H9 (cell line): Measurements from ENCODE around the gene GPR68. TPM values are rescaled to one million over a fixed set of nuclear protein-coding genes. Genes with fewer than 3 reads are reported as not detected.
A peak's percentile ranks its signal among the peaks of the same experiment; 100 is the strongest.

Source experiments
- DNase-seq: peaks from one replicate; pipeline ENCODE4 v3.0.0-alpha.2; 2017
- H2AFZ ChIP-seq: one replicate; pipeline ENCODE4 v1.6.1; 2013; ENCODE audit warnings: mild to moderate bottlenecking, low read length, control low read depth, moderate library complexity
- H2AK5ac ChIP-seq: 2 replicates; pipeline ENCODE4 v1.6.1; 2013; ENCODE audit warnings: low read length, control low read depth, mixed read lengths; ENCODE audit not compliant: insufficient read length
- H2BK120ac ChIP-seq: one replicate; pipeline ENCODE4 v1.6.1; 2013; ENCODE audit warnings: low read depth, mild to moderate bottlenecking, low read length, control low read depth, inconsistent platforms; ENCODE audit not compliant: poor library complexity, severe bottlenecking
- H2BK12ac ChIP-seq: 2 replicates; pipeline ENCODE4 v1.6.1; 2013; ENCODE audit warnings: low read length, control low read depth, mixed read lengths, low read depth; ENCODE audit not compliant: insufficient read length
- H2BK15ac ChIP-seq: 2 replicates; pipeline ENCODE4 v1.6.1; 2013; ENCODE audit warnings: low read depth, low read length, control low read depth
- H2BK20ac ChIP-seq: one replicate; pipeline ENCODE4 v1.6.1; 2013; ENCODE audit warnings: low read depth, mild to moderate bottlenecking, low read length, control low read depth, inconsistent platforms; ENCODE audit not compliant: poor library complexity, severe bottlenecking
- H2BK5ac ChIP-seq: 2 replicates; pipeline ENCODE4 v1.6.1; 2013; ENCODE audit warnings: low read length, control low read depth, mixed read lengths; ENCODE audit not compliant: insufficient read length
- H3K14ac ChIP-seq: 2 replicates; pipeline ENCODE4 v1.6.1; 2013; ENCODE audit warnings: low read length, control low read depth; ENCODE audit not compliant: insufficient read depth
- H3K18ac ChIP-seq: 2 replicates; pipeline ENCODE4 v1.6.1; 2013; ENCODE audit warnings: low read depth, mild to moderate bottlenecking, mixed read lengths, low read length, control low read depth; ENCODE audit not compliant: insufficient read length
- H3K23ac ChIP-seq: 2 replicates; pipeline ENCODE4 v1.6.1; 2013; ENCODE audit warnings: low read length, control low read depth, mixed read lengths, low read depth; ENCODE audit not compliant: insufficient read length
- H3K23me2 ChIP-seq: 2 replicates; pipeline ENCODE4 v1.6.1; 2013; ENCODE audit warnings: low read depth, mild to moderate bottlenecking, mixed read lengths, low read length, control low read depth; ENCODE audit not compliant: insufficient read length, poor library complexity, severe bottlenecking
- H3K27ac ChIP-seq: 2 replicates; pipeline ENCODE4 v1.5.1; 2013; ENCODE audit warnings: low read length, control low read depth, mixed read lengths, low read depth; ENCODE audit not compliant: insufficient read length
- H3K27me3 ChIP-seq: 2 replicates; pipeline ENCODE4 v1.6.1; 2013; ENCODE audit warnings: low read length, control low read depth, inconsistent platforms; ENCODE audit not compliant: insufficient read depth
- H3K4ac ChIP-seq: 2 replicates; pipeline ENCODE4 v1.6.1; 2013; ENCODE audit warnings: low read depth, mild to moderate bottlenecking, control low read depth, inconsistent platforms, low read length, moderate library complexity
- H3K4me1 ChIP-seq: 2 replicates; pipeline ENCODE4 v1.6.1; 2013; ENCODE audit warnings: low read length, control low read depth, inconsistent platforms; ENCODE audit not compliant: insufficient read depth
- H3K4me2 ChIP-seq: 2 replicates; pipeline ENCODE4 v1.6.1; 2013; ENCODE audit warnings: low read length, control low read depth, mixed read lengths; ENCODE audit not compliant: insufficient read length, insufficient read depth
- H3K56ac ChIP-seq: 2 replicates; pipeline ENCODE4 v1.6.1; 2013; ENCODE audit warnings: low read depth, mild to moderate bottlenecking, mixed read lengths, low read length, control low read depth; ENCODE audit not compliant: insufficient read length
- H3K79me1 ChIP-seq: 2 replicates; pipeline ENCODE4 v1.6.1; 2013; ENCODE audit warnings: low read depth, mild to moderate bottlenecking, moderate library complexity, low read length, control low read depth, inconsistent platforms; ENCODE audit not compliant: insufficient read depth, poor library complexity, severe bottlenecking
- H3K79me2 ChIP-seq: 2 replicates; pipeline ENCODE4 v1.6.1; 2013; ENCODE audit warnings: low read length, control low read depth, inconsistent platforms; ENCODE audit not compliant: insufficient read depth
- H3K9ac ChIP-seq: 2 replicates; pipeline ENCODE4 v1.6.1; 2013; ENCODE audit warnings: low read length, control low read depth, mixed read lengths; ENCODE audit not compliant: insufficient read length; ENCODE audit errors: extremely low read depth
- H3K9me3 ChIP-seq: one replicate; pipeline ENCODE4 v1.6.1; 2013; ENCODE audit warnings: low read depth, low read length, inconsistent platforms; ENCODE audit not compliant: control insufficient read depth
- H3T11ph ChIP-seq: one replicate; pipeline ENCODE4 v1.6.1; 2013; ENCODE audit warnings: mild to moderate bottlenecking, low read length, control low read depth, inconsistent platforms
- H4K20me1 ChIP-seq: one replicate; pipeline ENCODE4 v1.6.1; 2013; ENCODE audit not compliant: control insufficient read depth, insufficient read length, insufficient read depth
- H4K5ac ChIP-seq: 2 replicates; pipeline ENCODE4 v1.6.1; 2013; ENCODE audit warnings: low read depth, mild to moderate bottlenecking, mixed read lengths, low read length, control low read depth; ENCODE audit not compliant: insufficient read length
- H4K8ac ChIP-seq: replicated peaks from 2 replicates; pipeline ENCODE4 v1.6.1; 2013; ENCODE audit warnings: low read length, control low read depth, mixed read lengths, low read depth; ENCODE audit not compliant: insufficient read length
- H4K91ac ChIP-seq: 2 replicates; pipeline ENCODE4 v1.6.1; 2013; ENCODE audit warnings: low read depth, mild to moderate bottlenecking, moderate library complexity, mixed read lengths, low read length, control low read depth; ENCODE audit not compliant: insufficient read length
- H3K27ac Mint-ChIP-seq, 3 experiments: 2 replicates in 2 of 3; 3 replicates in 1 of 3; pipeline ENCODE4 v1.8.0; 2020 to 2021; ENCODE audit warnings: mixed read lengths in 3 of 3, mild to moderate bottlenecking in 1 of 3, moderate library complexity in 1 of 3
- H3K27me3 Mint-ChIP-seq: 2 replicates; pipeline ENCODE4 v1.8.0; 2021; ENCODE audit warnings: low read depth, mild to moderate bottlenecking, moderate library complexity, mixed read lengths
- H3K36me3 Mint-ChIP-seq, 3 experiments: 2 replicates in 2 of 3; 3 replicates in 1 of 3; pipeline ENCODE4 v1.8.0; 2020 to 2021; ENCODE audit warnings: low read depth in 3 of 3, mixed read lengths in 3 of 3; ENCODE audit not compliant: insufficient read depth in 1 of 3
- H3K4me1 Mint-ChIP-seq, 2 experiments: 2 replicates each; pipeline ENCODE4 v1.8.0; 2020; ENCODE audit warnings: mixed read lengths in 2 of 2
- H3K4me3 Mint-ChIP-seq, 2 experiments: 2 replicates in 1 of 2; 3 replicates in 1 of 2; pipeline ENCODE4 v1.8.0; 2020 to 2021; ENCODE audit warnings: mild to moderate bottlenecking in 2 of 2, mixed read lengths in 2 of 2, moderate library complexity in 1 of 2
- H3K9me3 Mint-ChIP-seq, 2 experiments: 2 replicates in 1 of 2; 3 replicates in 1 of 2; pipeline ENCODE4 v1.8.0; 2020; ENCODE audit warnings: mild to moderate bottlenecking in 2 of 2, mixed read lengths in 2 of 2, moderate library complexity in 1 of 2
- WGBS: extraction: QIAGEN DNeasy Blood & Tissue Kit; methylation state at CpG from one replicate; pipeline ENCODE4 v1.1.7; 2013; ENCODE audit warnings: missing lambda C conversion rate, low lambda C conversion rate, mixed read lengths; ENCODE audit not compliant: insufficient read length; ENCODE audit errors: extremely low coverage; 5-methylcytosine and 5-hydroxymethylcytosine counted together
- total RNA-seq: library from RNA; stranded (reverse); gene quantifications from 2 replicates; pipeline ENCODE4 v1.2.1, GENCODE V29; 2021
- TF ChIP-seq, protein P1 (sequence below): fragments of 200-600 bp; sonication (generic); conservative IDR thresholded peaks from 3 replicates; pipeline ENCODE4 v1.8.0; 2021; ENCODE audit warnings: antibody characterized with exemption, mild to moderate bottlenecking

Gene GPR68
- total RNA-seq, 1 experiment from 2014 or later, result 0.33 TPM

DNA sequence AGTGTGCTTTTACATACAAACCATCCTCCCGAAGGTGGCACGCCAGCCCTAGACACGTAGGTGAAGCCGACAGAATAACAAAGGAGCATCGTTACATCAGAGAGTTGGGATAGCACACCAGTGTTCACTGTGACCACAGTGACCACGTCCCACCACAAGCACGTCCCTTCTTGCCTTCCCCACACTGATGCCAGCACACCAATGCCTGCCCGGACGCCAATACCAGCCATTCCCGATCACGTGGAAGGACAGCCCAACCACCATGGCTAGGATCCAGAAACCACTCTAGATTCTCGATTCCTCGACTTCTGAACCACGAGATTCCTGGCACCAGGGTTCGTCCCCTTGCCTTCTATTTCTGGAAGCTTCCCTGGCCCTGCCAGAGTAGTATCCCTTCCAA, 48.0 kb upstream of the GPR68 start:
- H3K14ac ChIP-seq, result no peak overlapping the region
- H3K9ac ChIP-seq, result no peak overlapping the region
- H3K27ac ChIP-seq, result no peak overlapping the region
- H3K4me2 ChIP-seq, result no peak overlapping the region
- H3K23ac ChIP-seq, result no peak overlapping the region
- TF ChIP-seq, protein P1, sequence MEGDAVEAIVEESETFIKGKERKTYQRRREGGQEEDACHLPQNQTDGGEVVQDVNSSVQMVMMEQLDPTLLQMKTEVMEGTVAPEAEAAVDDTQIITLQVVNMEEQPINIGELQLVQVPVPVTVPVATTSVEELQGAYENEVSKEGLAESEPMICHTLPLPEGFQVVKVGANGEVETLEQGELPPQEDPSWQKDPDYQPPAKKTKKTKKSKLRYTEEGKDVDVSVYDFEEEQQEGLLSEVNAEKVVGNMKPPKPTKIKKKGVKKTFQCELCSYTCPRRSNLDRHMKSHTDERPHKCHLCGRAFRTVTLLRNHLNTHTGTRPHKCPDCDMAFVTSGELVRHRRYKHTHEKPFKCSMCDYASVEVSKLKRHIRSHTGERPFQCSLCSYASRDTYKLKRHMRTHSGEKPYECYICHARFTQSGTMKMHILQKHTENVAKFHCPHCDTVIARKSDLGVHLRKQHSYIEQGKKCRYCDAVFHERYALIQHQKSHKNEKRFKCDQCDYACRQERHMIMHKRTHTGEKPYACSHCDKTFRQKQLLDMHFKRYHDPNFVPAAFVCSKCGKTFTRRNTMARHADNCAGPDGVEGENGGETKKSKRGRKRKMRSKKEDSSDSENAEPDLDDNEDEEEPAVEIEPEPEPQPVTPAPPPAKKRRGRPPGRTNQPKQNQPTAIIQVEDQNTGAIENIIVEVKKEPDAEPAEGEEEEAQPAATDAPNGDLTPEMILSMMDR, result no peak
- no peak overlapping the region for H2BK120ac ChIP-seq
- no peaks in the 10 kb centered on the region for H3K9me3 Mint-ChIP-seq
- no peak for DNase-seq
- no peak overlapping the region for H3K56ac ChIP-seq
- H3K27me3 Mint-ChIP-seq, result no peaks in the 10 kb centered on the region
- no peak overlapping the region for H2BK20ac ChIP-seq
- no peak overlapping the region for H3K4me3 Mint-ChIP-seq
- no peak overlapping the region for H4K5ac ChIP-seq
- no peak overlapping the region for H3K18ac ChIP-seq
- no peaks in the 10 kb centered on the region for H3K79me2 ChIP-seq
- H2AFZ ChIP-seq, result no peak overlapping the region
- H4K8ac ChIP-seq, result no peak overlapping the region
- no peak overlapping the region for H3K4ac ChIP-seq
- no peak overlapping the region for H2AK5ac ChIP-seq
- H3K79me1 ChIP-seq, result no peaks in the 10 kb centered on the region
- no CpG with 5 or more reads among the region's 15 CpGs for WGBS
- no peaks in the 10 kb centered on the region for H3K9me3 ChIP-seq
- no peak overlapping the region for H2BK12ac ChIP-seq
- H3K23me2 ChIP-seq, result no peaks in the 10 kb centered on the region
- peaks cover 2% of the 10 kb centered on the region for H4K20me1 ChIP-seq
- H4K91ac ChIP-seq, result no peak overlapping the region
- H2BK15ac ChIP-seq, result no peak overlapping the region
- peaks cover 27 to 88% (median 49%) of the 10 kb centered on the region in 3 experiments; a peak in 6 of 7 replicates for H3K36me3 Mint-ChIP-seq
- H3K4me1 ChIP-seq, result no peaks in the 10 kb centered on the region
- no peak overlapping the region for H2BK5ac ChIP-seq
- no peaks in the 10 kb centered on the region for H3K4me1 Mint-ChIP-seq
- peak overlapping the region in 2 of 3 experiments; percentile 57 to 75; a peak in 3 of 7 replicates for H3K27ac Mint-ChIP-seq
- H3T11ph ChIP-seq, result no peak overlapping the region
- H3K27me3 ChIP-seq, result no peaks in the 10 kb centered on the region
